SK-N-SH (cell line): ENCODE data around the gene SRGN. TPM values are rescaled to one million over a fixed set of nuclear protein-coding genes. Genes with fewer than 3 reads are reported as not detected.

Experiments
- CTCF ChIA-PET: fragments of 300-600, 350-600 bp; formaldehyde crosslinking; extraction: SDS; loops from one replicate; lab custom pipeline; 2021; lab: Yijun Ruan, JAX
- POLR2A ChIA-PET: fragments of 350-600 bp; sonication (Branson Sonifier 250); formaldehyde crosslinking; extraction: SDS; loops from one replicate; lab custom pipeline; 2020; ENCODE audit warnings: antibody characterized with exemption, inconsistent platforms; lab: Yijun Ruan, JAX
- DNase-seq: peaks from one replicate; pipeline ENCODE4 v3.0.0; 2012
- H2AFZ ChIP-seq: fragments of 200-600 bp; sonication (generic); 2 replicates; pipeline ENCODE4 v1.8.1; 2016; ENCODE audit warnings: antibody characterized with exemption, mild to moderate bottlenecking, low read depth
- H3F3A ChIP-seq: fragments of 200-600 bp; sonication (generic); replicated peaks from 2 replicates; pipeline ENCODE3; 2016; ENCODE audit warnings: antibody characterized with exemption, mild to moderate bottlenecking; ENCODE audit not compliant: insufficient read depth
- H3K27ac ChIP-seq, 2 experiments: fragments of 200-500 bp in 1 of 2; fragments of 200-600 bp in 1 of 2; sonication (Bioruptor generic) in 1 of 2; sonication (generic), shearing (Covaris generic) in 1 of 2; 2 replicates each; pipeline versions ENCODE4 v1.5.1 to v1.6.1; 2014 to 2016; ENCODE audit warnings: low read depth in 2 of 2, inconsistent platforms in 1 of 2, low read length in 1 of 2, mild to moderate bottlenecking in 1 of 2, mixed read lengths in 1 of 2
- H3K27me3 ChIP-seq: fragments of 200-600 bp; sonication (generic), shearing (Covaris generic); 2 replicates; pipeline ENCODE4 v1.6.1; 2016; ENCODE audit warnings: mixed run types; ENCODE audit not compliant: insufficient read depth
- H3K36me3 ChIP-seq, 2 experiments: fragments of 200-500 bp in 1 of 2; fragments of 200-600 bp in 1 of 2; sonication (Bioruptor generic) in 1 of 2; sonication (generic) in 1 of 2; replicated peaks in 1 of 2; 2 replicates each; pipeline versions ENCODE3 to v1.5.1; 2014 to 2016; ENCODE audit warnings: low read length in 1 of 2, mild to moderate bottlenecking in 1 of 2; ENCODE audit not compliant: insufficient read depth in 2 of 2, control insufficient read depth in 1 of 2
- H3K4me1 ChIP-seq, 2 experiments: fragments of 200-500 bp in 1 of 2; fragments of 200-600 bp in 1 of 2; sonication (Bioruptor generic) in 1 of 2; sonication (generic), shearing (Covaris generic) in 1 of 2; 2 replicates each; pipeline versions ENCODE4 v1.5.1 to v1.6.1; 2014 to 2016; ENCODE audit warnings: low read depth in 1 of 2, low read length in 1 of 2, mixed run types in 1 of 2; ENCODE audit not compliant: insufficient read depth in 2 of 2, control insufficient read depth in 1 of 2
- H3K4me2 ChIP-seq: fragments of 200-600 bp; sonication (generic), shearing (Covaris generic); 2 replicates; pipeline ENCODE4 v1.6.1; 2017; ENCODE audit warnings: mixed run types
- H3K4me3 ChIP-seq, 2 experiments: fragments of 200-500 bp in 1 of 2; fragments of 200-600 bp in 1 of 2; sonication (Bioruptor generic) in 1 of 2; sonication (generic), shearing (Covaris generic) in 1 of 2; 2 replicates each; pipeline versions ENCODE4 v1.5.1 to v1.8.1; 2014 to 2016; ENCODE audit warnings: low read depth in 2 of 2, inconsistent platforms in 1 of 2, low read length in 1 of 2, mild to moderate bottlenecking in 1 of 2, mixed read lengths in 1 of 2, moderate library complexity in 1 of 2
- H3K79me2 ChIP-seq: fragments of 200-600 bp; sonication (generic); 2 replicates; pipeline ENCODE4 v1.8.1; 2017; ENCODE audit warnings: mild to moderate bottlenecking; ENCODE audit not compliant: insufficient read depth
- H3K9ac ChIP-seq: fragments of 200-600 bp; sonication (generic); 2 replicates; pipeline ENCODE4 v1.6.1; 2017; ENCODE audit warnings: mixed run types
- H3K9me2 ChIP-seq: fragments of 200-600 bp; sonication (generic); 2 replicates; pipeline ENCODE4 v1.6.1; 2017; ENCODE audit warnings: mixed run types
- H3K9me3 ChIP-seq: fragments of 200-600 bp; sonication (generic); 2 replicates; pipeline ENCODE4 v1.6.1; 2017; ENCODE audit warnings: mixed run types, mild to moderate bottlenecking, moderate library complexity
- H4K20me1 ChIP-seq: fragments of 200-600 bp; sonication (generic); 2 replicates; pipeline ENCODE4 v1.6.1; 2017; ENCODE audit warnings: mild to moderate bottlenecking, mixed run types; ENCODE audit not compliant: insufficient read depth
- CTCF ChIP-seq: fragments of 200-600 bp; sonication (generic); IDR thresholded peaks from 2 replicates; pipeline ENCODE4 v1.6.1; 2017; ENCODE audit warnings: antibody characterized with exemption, mild to moderate bottlenecking, moderate library complexity
- EP300 ChIP-seq, 2 experiments: IDR thresholded peaks; 2 replicates each; pipeline versions ENCODE4 v1.4.0 to v1.6.1; 2012; ENCODE audit warnings: borderline replicate concordance in 1 of 2, low read depth in 1 of 2, low read length in 1 of 2
- FOSL2 ChIP-seq: IDR thresholded peaks from 2 replicates; pipeline ENCODE4 v1.4.0; 2012; ENCODE audit warnings: low read depth, mild to moderate bottlenecking, moderate library complexity, borderline replicate concordance
- FOXJ3 ChIP-seq: sonication (generic); formaldehyde crosslinking; IDR thresholded peaks from 2 replicates; pipeline ENCODE4 v1.5.1; 2020; ENCODE audit warnings: mild to moderate bottlenecking, missing genetic modification reagents
- FOXM1 ChIP-seq: IDR thresholded peaks from 2 replicates; pipeline ENCODE4 v1.4.0; 2012; ENCODE audit warnings: low read depth, mild to moderate bottlenecking
- GABPA ChIP-seq: IDR thresholded peaks from 2 replicates; pipeline ENCODE4 v1.4.0; 2012; ENCODE audit warnings: low read depth, mild to moderate bottlenecking
- GATA2 ChIP-seq: sonication (generic); formaldehyde crosslinking; IDR thresholded peaks from 2 replicates; pipeline ENCODE4 v1.5.0; 2020; ENCODE audit warnings: mild to moderate bottlenecking, missing genetic modification reagents
- IRF3 ChIP-seq: fragments of 150-350 bp; IDR thresholded peaks from 2 replicates; pipeline ENCODE4 v1.6.1; 2016; ENCODE audit warnings: mild to moderate bottlenecking, low read depth, low read length
- MEF2A ChIP-seq: IDR thresholded peaks from 2 replicates; pipeline ENCODE4 v1.4.0; 2012; ENCODE audit warnings: low read depth, borderline replicate concordance
- MXI1 ChIP-seq: IDR thresholded peaks from 2 replicates; pipeline ENCODE4 v1.6.1; 2012; ENCODE audit warnings: mild to moderate bottlenecking, low read depth, low read length, improper control_type of control experiment
- NFIC ChIP-seq: IDR thresholded peaks from 2 replicates; pipeline ENCODE4 v1.4.0; 2012; ENCODE audit warnings: borderline replicate concordance
- NRF1 ChIP-seq: IDR thresholded peaks from 2 replicates; pipeline ENCODE4 v1.6.1; 2012; ENCODE audit warnings: low read depth, mild to moderate bottlenecking, low read length
- PBX3 ChIP-seq: IDR thresholded peaks from 2 replicates; pipeline ENCODE4; 2012
- POLR2AphosphoS5 ChIP-seq: IDR thresholded peaks from 2 replicates; pipeline ENCODE4 v1.6.1; 2012; ENCODE audit warnings: low read depth, low read length
- RAD21 ChIP-seq: IDR thresholded peaks from 2 replicates; pipeline ENCODE4 v1.6.1; 2012; ENCODE audit warnings: mild to moderate bottlenecking, low read length
- RCOR1 ChIP-seq: fragments of 150-350 bp; IDR thresholded peaks from 2 replicates; pipeline ENCODE4 v1.6.1; 2017; ENCODE audit warnings: antibody characterized with exemption, low read length
- SMC3 ChIP-seq: IDR thresholded peaks from 2 replicates; pipeline ENCODE4 v1.6.1; 2012; ENCODE audit warnings: low read depth, low read length, improper control_type of control experiment
- TAF1 ChIP-seq: IDR thresholded peaks from 2 replicates; pipeline ENCODE4 v1.6.1; 2012; ENCODE audit warnings: low read depth, mild to moderate bottlenecking, low read length, moderate library complexity, borderline replicate concordance
- USF1 ChIP-seq: IDR thresholded peaks from 2 replicates; pipeline ENCODE4 v1.4.0; 2012; ENCODE audit warnings: low read depth, borderline replicate concordance
- USF2 ChIP-seq: fragments of 150-350 bp; IDR thresholded peaks from 2 replicates; pipeline ENCODE4 v1.6.1; 2017; ENCODE audit warnings: antibody characterized with exemption, low read length, low read depth, borderline replicate concordance
- YY1 ChIP-seq: IDR thresholded peaks from 2 replicates; pipeline ENCODE4 v1.4.0; 2012; ENCODE audit warnings: low read depth, mild to moderate bottlenecking
- WGBS: methylation state at CpG from one replicate; pipeline ENCODE4 v1.1.6; 2017; ENCODE audit warnings: low lambda C conversion rate; 5-methylcytosine and 5-hydroxymethylcytosine counted together
- polyA plus RNA-seq, 3 experiments: library from polyadenylated mRNA; depleted of rRNA; stranded (reverse); fragments of >200 nt; gene quantifications; 2 replicates each; pipeline ENCODE4 v1.2.3, GENCODE V29; 2012

The SRGN gene
- polyA plus RNA-seq, 1 of the 3 experiments (the other 2 are of a cell fraction) = 0.10 TPM

- Histone ChIP-seq H3F3A (no peaks in the 10 kb centered on the region), H3K27me3 (0 out of 2 replicates have a peak, but pooled peaks cover 1% of the 10 kb centered on the region), H3K4me2 (no peak overlapping the region), H3K27ac (no peak overlapping the region), H3K4me3 (no peak overlapping the region), H3K9me2 (no peaks in the 10 kb centered on the region), H3K36me3 (no peaks in the 10 kb centered on the region), H3K9me3 (no peaks in the 10 kb centered on the region), H3K79me2 (no peaks in the 10 kb centered on the region), H3K4me1 (no peaks in the 10 kb centered on the region), H3K9ac (no peak overlapping the region), H4K20me1 (no peaks in the 10 kb centered on the region), H2AFZ (no peak overlapping the region)
- CTCF ChIA-PET = interaction anchor here (2.9 kb wide), 1 partner anchor 11 kb away, joined by 24 read pairs; no protein-coding TSS in a partner anchor
- POLR2A ChIA-PET = no interaction called here
- DNase-seq = no peak
- TF ChIP-seq USF1 = no peak
- TF ChIP-seq USF2 = no peak
- no peak for TF ChIP-seq PBX3
- no peak for TF ChIP-seq TAF1
- TF ChIP-seq EP300 (IDR thresholded peaks at IDR 0.05; ENCODE audit: borderline replicate concordance in 1 of 2, low read depth in 1 of 2, low read length in 1 of 2) = no peak
- no peak for TF ChIP-seq MEF2A
- no peak for TF ChIP-seq GATA2 (CRISPR knock-in tag)
- no peak for TF ChIP-seq POLR2AphosphoS5
- TF ChIP-seq NFIC = no peak
- no peak for TF ChIP-seq YY1
- TF ChIP-seq FOSL2 = no peak
- TF ChIP-seq RCOR1 = no peak
- WGBS = 88% methylated on average over 1 of the region's 1 CpG
Measured at GRCh38 chr10:69104994-69105790, 17.3 kb downstream of the SRGN start.

- CTCF ChIA-PET = no interaction called here
- no peaks in the 10 kb centered on the region for H3K4me1 ChIP-seq
Measured at GRCh38 chr10:69107176-69107490, 19.2 kb downstream of the SRGN start.

More at GRCh38 chr10:69107176-69107490, 19.2 kb downstream of the SRGN start:
- no peak overlapping the region for H3K27ac ChIP-seq
- no peak overlapping the region for H3K9ac ChIP-seq
- TF ChIP-seq FOXJ3 (CRISPR knock-in tag) (no peak), USF2 (no peak), RAD21 (no peak), PBX3 (no peak), CTCF (no peak), FOXM1 (no peak), FOSL2 (no peak), NRF1 (no peak), SMC3 (no peak), MXI1 (no peak), IRF3 (no peak), GABPA (no peak)
- DNase-seq = no peak
- no peak overlapping the region for H2AFZ ChIP-seq
- no peaks in the 10 kb centered on the region for H3K79me2 ChIP-seq
- no peak overlapping the region for H3K4me3 ChIP-seq
- no peaks in the 10 kb centered on the region for H3F3A ChIP-seq
- no peak overlapping the region for H3K4me2 ChIP-seq
- H3K27me3 ChIP-seq = peaks cover 11% of the 10 kb centered on the region; the same call in 1 of the 2 replicates
- H4K20me1 ChIP-seq = no peaks in the 10 kb centered on the region
- POLR2A ChIA-PET = no interaction called here
- H3K9me3 ChIP-seq = no peaks in the 10 kb centered on the region
- no peaks in the 10 kb centered on the region for H3K9me2 ChIP-seq
- H3K36me3 ChIP-seq = no peaks in the 10 kb centered on the region
